Subcutaneous abdominal adipose tissue (tissue), 5 donors: Measurements from ENCODE around the gene CSF2.

Experiments
- H3K27ac ChIP-seq: one replicate; pipeline ENCODE4 v1.7.0; 2013; ENCODE audit warnings: low read depth, mild to moderate bottlenecking, inconsistent platforms, low read length, moderate library complexity
- H3K27me3 ChIP-seq, 5 donors: one replicate each; pipeline ENCODE4 v1.7.0; 2013; ENCODE audit warnings: low read length in 5 of 5, inconsistent platforms in 1 of 5; ENCODE audit not compliant: control insufficient read depth in 5 of 5, insufficient read depth in 4 of 5
- H3K36me3 ChIP-seq, 5 donors: one replicate each; pipeline ENCODE4 v1.7.0; 2013; ENCODE audit warnings: low read length in 5 of 5; ENCODE audit not compliant: control insufficient read depth in 5 of 5, insufficient read depth in 5 of 5
- H3K4me1 ChIP-seq, 5 donors: one replicate each; pipeline ENCODE4 v1.7.0; 2013; ENCODE audit warnings: low read length in 5 of 5, mild to moderate bottlenecking in 3 of 5, moderate library complexity in 1 of 5; ENCODE audit not compliant: control insufficient read depth in 5 of 5, insufficient read depth in 5 of 5
- H3K4me3 ChIP-seq, 5 donors: one replicate each; pipeline ENCODE4 v1.7.0; 2013; ENCODE audit warnings: low read length in 5 of 5, low read depth in 1 of 5
- H3K9ac ChIP-seq, 5 donors: one replicate each; pipeline ENCODE4 v1.7.0; 2013; ENCODE audit warnings: low read length in 5 of 5, mild to moderate bottlenecking in 4 of 5, moderate library complexity in 3 of 5
- H3K9me3 ChIP-seq, 5 donors: one replicate each; pipeline ENCODE4 v1.7.0; 2013; ENCODE audit warnings: low read length in 5 of 5; ENCODE audit not compliant: control insufficient read depth in 5 of 5
- donor health status: healthy.
- donor health status: healthy.
- donor health status: healthy.
- donor health status: healthy.
- donor health status: healthy.

The CSF2 gene

GRCh38 chr5:132075719-132076077 lies 2.1 kb downstream of the CSF2 start:
- H3K27me3 ChIP-seq: no peaks in the 10 kb centered on the region
- H3K27ac ChIP-seq: no peak overlapping the region
- no peaks in the 10 kb centered on the region for H3K36me3 ChIP-seq
- H3K4me1 ChIP-seq: peaks cover 0 to 13% (median 6%) of the 10 kb centered on the region in 5 donors
- H3K4me3 ChIP-seq: no peak overlapping the region
- H3K9me3 ChIP-seq: no peaks in the 10 kb centered on the region
- no peak overlapping the region for H3K9ac ChIP-seq

DNA sequence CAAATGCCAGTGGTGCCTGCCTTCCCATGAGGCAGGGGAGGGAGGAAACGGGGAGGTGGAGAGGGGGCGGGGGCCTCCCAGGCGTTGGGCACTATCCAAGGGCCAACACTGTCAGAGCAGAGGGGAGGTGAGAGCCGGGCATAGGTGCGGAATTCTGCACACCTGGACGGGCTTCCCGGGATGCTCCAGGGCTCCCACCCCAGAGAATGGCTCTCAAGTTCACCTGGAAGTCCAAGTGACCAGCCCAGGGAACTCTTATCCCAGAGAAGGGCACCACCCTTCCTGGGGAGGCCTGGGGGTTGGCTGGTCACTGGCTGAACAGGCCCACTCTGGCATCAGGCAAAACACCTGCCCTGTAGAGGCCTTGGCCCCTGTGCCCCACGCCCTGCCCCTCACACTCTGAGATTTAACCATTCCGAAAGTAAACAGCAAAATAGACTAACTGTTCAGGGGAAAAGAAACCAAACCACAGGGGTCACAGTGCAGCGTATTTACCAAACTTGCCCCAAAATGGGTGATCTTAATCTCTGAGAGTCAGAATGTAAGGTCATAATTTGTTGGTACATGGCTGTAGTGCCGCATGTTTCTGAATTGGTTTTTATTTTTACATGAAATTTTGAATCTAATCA lies 2.7 kb downstream of the CSF2 start:
- H3K4me3 ChIP-seq: no peak overlapping the region
- no peak overlapping the region for H3K27ac ChIP-seq

DNA sequence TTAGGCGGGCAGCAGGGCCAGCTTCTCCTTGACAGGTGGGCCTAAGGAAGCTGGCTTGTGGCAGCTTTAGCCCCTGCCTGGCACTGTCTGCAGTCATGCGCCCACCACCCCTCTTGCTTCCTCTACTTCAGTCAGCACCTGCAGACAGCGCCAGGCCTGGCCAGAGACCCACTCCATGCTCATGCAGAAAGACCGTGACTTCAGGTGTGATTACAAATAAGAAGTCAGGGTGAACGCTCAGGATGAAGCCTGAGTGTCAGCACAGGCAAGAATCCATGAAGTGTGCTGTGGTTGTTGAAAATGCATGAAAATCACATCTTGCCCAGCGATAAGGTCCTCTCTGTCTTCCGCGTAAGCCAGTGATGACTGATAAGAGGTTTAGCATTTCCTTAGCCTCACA lies 3.4 kb downstream of the CSF2 start:
- H3K9me3 ChIP-seq: no peaks in the 10 kb centered on the region
- H3K4me3 ChIP-seq: no peak overlapping the region
- no peaks in the 10 kb centered on the region for H3K27me3 ChIP-seq
- no peak overlapping the region for H3K9ac ChIP-seq
- H3K36me3 ChIP-seq: no peaks in the 10 kb centered on the region
- H3K27ac ChIP-seq: no peak overlapping the region
- peaks cover 0 to 8% (median 0%) of the 10 kb centered on the region in 5 donors for H3K4me1 ChIP-seq

More for the DNA sequence above, 2.7 kb downstream of the CSF2 start:
- Histone ChIP-seq H3K27me3 (no peaks in the 10 kb centered on the region), H3K9ac (no peak overlapping the region), H3K36me3 (no peaks in the 10 kb centered on the region), H3K9me3 (no peaks in the 10 kb centered on the region), H3K4me1 (peaks cover 0 to 8% (median 0%) of the 10 kb centered on the region in 5 donors)

- Histone ChIP-seq H3K27ac (no peak overlapping the region), H3K4me3 (no peak overlapping the region), H3K36me3 (no peaks in the 10 kb centered on the region), H3K9ac (no peak overlapping the region), H3K9me3 (no peaks in the 10 kb centered on the region), H3K4me1 (peaks cover 0 to 8% (median 0%) of the 10 kb centered on the region in 5 donors), H3K27me3 (no peaks in the 10 kb centered on the region)
Measured at GRCh38 chr5:132079081-132079480, 5.5 kb downstream of the CSF2 start.

DNA sequence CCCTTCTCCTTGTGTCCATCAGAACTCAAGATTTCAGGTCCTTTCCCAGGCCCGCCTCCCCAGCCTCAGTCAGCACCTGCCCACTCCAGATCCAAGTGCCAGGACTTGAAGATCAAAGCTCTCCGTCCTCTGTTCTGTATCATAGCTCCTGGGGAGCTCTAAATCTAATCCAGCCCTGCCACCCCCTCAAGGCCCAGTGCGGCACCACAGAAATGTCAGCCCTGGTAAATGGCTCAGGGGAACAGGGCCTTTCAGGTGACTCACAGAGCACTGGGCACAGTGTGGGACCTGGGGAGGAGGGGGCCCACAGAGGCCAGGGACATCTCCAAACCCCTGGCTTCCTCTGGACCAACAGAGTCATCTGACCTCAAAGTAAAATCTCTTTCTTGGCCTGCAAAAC lies 6.0 kb downstream of the CSF2 start:
- Histone ChIP-seq H3K9ac (no peak overlapping the region), H3K27ac (no peak overlapping the region), H3K4me3 (no peak overlapping the region), H3K27me3 (no peaks in the 10 kb centered on the region), H3K36me3 (no peaks in the 10 kb centered on the region), H3K4me1 (peaks cover 0 to 7% (median 0%) of the 10 kb centered on the region in 5 donors), H3K9me3 (no peaks in the 10 kb centered on the region)

DNA sequence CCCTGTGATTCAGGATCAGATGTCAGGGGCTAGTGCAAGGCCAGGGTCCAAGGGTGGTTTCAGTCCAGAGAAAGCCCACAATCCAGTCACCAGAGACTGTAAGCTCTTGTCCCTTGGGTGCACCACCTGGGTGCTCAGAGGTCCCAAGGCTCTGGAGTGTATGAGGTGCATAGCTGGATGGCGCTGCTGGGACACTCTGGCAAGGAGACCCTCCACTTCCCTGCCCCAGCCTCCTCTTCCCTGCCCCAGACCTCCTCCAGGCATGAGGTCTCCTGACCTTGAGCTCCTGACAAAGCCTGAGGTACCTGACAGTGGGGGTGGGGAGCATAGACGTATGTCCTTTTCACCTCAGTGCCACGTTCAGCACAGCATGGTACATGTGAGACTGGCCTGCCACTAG lies 7.0 kb downstream of the CSF2 start:
- Histone ChIP-seq H3K9me3 (no peaks in the 10 kb centered on the region), H3K4me1 (peaks cover 0 to 6% (median 3%) of the 10 kb centered on the region in 5 donors), H3K27ac (no peak overlapping the region), H3K36me3 (no peaks in the 10 kb centered on the region), H3K9ac (no peak overlapping the region), H3K4me3 (no peak overlapping the region), H3K27me3 (no peaks in the 10 kb centered on the region)

DNA sequence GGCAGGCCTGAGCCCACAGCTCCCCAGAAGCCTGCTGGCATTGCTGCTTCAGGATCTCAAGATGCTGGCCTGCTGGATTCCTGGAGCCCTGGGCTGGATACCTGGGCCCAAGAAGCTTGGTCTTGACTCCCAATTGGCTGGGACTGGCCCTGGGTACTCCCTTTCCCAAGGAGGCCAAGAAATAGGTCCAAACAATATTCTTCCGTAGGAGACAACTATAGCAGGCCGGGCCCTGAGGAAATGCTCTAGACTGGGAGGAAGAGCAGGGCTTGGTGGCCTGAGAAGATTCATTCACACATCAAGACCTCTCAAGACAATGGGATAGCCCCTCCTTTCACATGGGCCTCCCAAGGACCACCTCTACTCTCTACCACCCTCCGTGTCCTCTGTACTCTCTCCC lies 7.9 kb downstream of the CSF2 start:
- no peak overlapping the region for H3K4me3 ChIP-seq
- no peak overlapping the region for H3K27ac ChIP-seq
- no peak overlapping the region for H3K9ac ChIP-seq
- H3K4me1 ChIP-seq: peaks cover 5 to 14% (median 12%) of the 10 kb centered on the region in 5 donors
- no peaks in the 10 kb centered on the region for H3K36me3 ChIP-seq
- H3K27me3 ChIP-seq: no peaks in the 10 kb centered on the region
- no peaks in the 10 kb centered on the region for H3K9me3 ChIP-seq

DNA sequence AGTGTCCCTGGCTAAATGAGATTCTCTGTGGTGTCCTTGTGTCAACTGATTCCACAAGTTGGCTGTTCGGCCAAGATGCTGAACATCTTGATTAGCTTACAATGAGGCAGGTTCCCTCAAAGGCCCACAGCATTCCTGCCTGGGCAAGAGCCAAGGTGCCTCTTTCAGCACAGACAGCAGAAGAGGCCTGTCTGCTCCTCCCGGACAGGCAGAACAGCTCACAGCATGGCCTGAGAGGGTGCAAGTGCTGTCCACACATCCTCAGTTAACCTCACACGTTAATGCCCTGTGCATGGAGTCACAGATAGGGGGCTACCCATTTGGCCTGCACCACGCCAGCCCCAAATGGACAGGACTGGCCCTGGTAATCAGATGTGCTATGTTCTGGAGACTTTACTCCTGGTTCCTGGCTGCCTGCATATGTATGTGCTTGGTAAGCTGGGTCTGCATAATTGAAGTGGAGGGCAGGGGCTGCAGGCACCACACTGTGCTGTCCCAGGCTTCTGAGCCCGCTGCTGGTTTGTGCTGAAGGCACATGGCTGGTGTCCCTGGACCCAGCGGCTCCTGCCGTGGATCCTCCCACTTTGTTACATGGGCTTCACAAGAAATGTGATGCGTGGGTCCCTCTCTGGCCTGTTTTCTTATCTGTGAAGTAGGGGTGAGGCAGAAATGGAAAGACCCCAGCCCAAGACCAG lies 8.9 kb downstream of the CSF2 start:
- H3K27me3 ChIP-seq: no peaks in the 10 kb centered on the region
- no peaks in the 10 kb centered on the region for H3K9me3 ChIP-seq
- H3K36me3 ChIP-seq: no peaks in the 10 kb centered on the region
- no peak overlapping the region for H3K4me3 ChIP-seq
- no peak overlapping the region for H3K27ac ChIP-seq
- no peak overlapping the region for H3K9ac ChIP-seq
- peaks cover 5 to 25% (median 21%) of the 10 kb centered on the region in 5 donors for H3K4me1 ChIP-seq

DNA sequence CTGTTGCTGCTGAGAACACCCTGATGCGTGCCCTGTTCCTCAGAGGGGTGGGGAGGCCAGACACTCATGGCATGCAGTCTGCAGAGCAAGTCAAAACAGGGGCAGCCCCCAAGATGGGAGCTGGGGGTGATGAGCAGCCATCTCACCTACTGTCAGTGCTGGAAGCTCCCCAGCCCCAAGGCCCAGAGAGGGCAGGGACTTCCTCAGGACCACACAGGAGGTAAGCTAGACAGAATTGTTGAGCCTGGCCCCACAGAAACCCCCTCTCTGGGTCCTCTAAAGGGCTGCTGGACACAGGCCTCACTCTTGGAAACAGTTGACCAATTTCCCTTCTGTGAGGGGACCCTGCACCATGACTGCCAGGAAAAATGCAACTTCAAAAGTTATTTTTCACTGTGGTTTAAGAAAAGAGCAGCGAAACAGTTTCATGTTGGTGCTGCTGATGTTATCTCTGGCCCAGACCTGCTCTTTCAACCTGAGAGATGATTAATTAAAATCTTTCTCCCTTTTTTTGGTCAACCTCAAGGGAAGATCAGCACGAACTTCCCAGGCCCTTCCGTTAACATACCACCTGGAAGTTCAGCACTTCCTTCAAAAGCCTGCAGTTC lies 9.6 kb downstream of the CSF2 start:
- Histone ChIP-seq H3K36me3 (no peaks in the 10 kb centered on the region), H3K4me3 (no peak overlapping the region), H3K4me1 (peaks cover 5 to 32% (median 21%) of the 10 kb centered on the region in 5 donors), H3K27me3 (no peaks in the 10 kb centered on the region), H3K27ac (no peak overlapping the region), H3K9me3 (no peaks in the 10 kb centered on the region), H3K9ac (no peak overlapping the region)

DNA sequence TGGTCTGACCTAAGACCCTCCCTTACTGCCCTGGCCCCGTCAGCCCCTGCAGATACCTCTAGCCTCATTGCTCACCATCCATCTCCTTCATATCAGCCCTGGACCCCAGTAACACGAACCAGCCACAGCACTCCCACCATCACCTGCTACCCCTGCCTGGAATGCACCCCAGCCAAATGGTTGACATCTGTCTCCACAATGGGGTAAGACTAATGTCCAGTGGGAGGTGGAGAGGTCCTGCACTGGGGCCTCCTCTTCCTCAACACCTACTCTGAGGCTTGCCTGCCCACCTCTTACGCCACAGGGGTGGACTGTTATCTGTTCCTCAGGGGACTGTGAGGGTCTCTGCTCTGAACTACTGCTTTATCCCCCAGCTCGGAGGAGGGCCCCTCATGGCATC lies 12.1 kb downstream of the CSF2 start:
- Histone ChIP-seq H3K9me3 (no peaks in the 10 kb centered on the region), H3K27ac (peak overlapping the region; percentile 72), H3K36me3 (no peaks in the 10 kb centered on the region), H3K9ac (no peak overlapping the region), H3K4me1 (peaks cover 5 to 34% (median 21%) of the 10 kb centered on the region in 5 donors), H3K27me3 (no peaks in the 10 kb centered on the region), H3K4me3 (no peak overlapping the region)
